ENCODE data around the gene CDH16. TPM values are rescaled to one million over a fixed set of nuclear protein-coding genes. Genes with fewer than 3 reads are reported as not detected.

CDH16 gene
- total RNA-seq, 1 donor from 2014 or later = not detected

- DNase-seq = no peak
These were observed 9.4 kb upstream of the CDH16 start for GRCh38 chr16:66927918-66928649.

GRCh38 chr16:66926961-66927436, 8.3 kb upstream of the CDH16 start:
- no peak for DNase-seq

- no peak for DNase-seq
These were observed 7.7 kb upstream of the CDH16 start for GRCh38 chr16:66926171-66926947.

GRCh38 chr16:66925322-66925840, 6.7 kb upstream of the CDH16 start, which contains the start of gene RRAD:
TSS of gene RRAD (minus strand) at chr16:66925535. CDS start at chr16:66925179, 356 bp downstream.
- no peak for DNase-seq

- no peak for DNase-seq
These were observed 6.0 kb upstream of the CDH16 start for GRCh38 chr16:66924527-66925321.

GRCh38 chr16:66923866-66924265, 5.2 kb upstream of the CDH16 start:
- DNase-seq = no peak

GRCh38 chr16:66923247-66923731, 4.6 kb upstream of the CDH16 start:
- no peak for DNase-seq

- no peak for DNase-seq
These were observed 3.2 kb upstream of the CDH16 start for GRCh38 chr16:66921729-66922450.

- DNase-seq = no peak
These were observed 2.4 kb upstream of the CDH16 start for GRCh38 chr16:66920924-66921680.

GRCh38 chr16:66920299-66920590, 1.6 kb upstream of the CDH16 start:
- no peak for DNase-seq

- no peak for DNase-seq
These were observed 1.0 kb upstream of the CDH16 start for GRCh38 chr16:66919569-66920298.

GRCh38 chr16:66918355-66918754, 330 bp downstream of the CDH16 start:
- no peak for DNase-seq

GRCh38 chr16:66917741-66918140, 944 bp downstream of the CDH16 start:
- no peak for DNase-seq

- DNase-seq = no peak
These were observed 2.2 kb downstream of the CDH16 start for GRCh38 chr16:66916518-66916917.

- DNase-seq = no peak
These were observed 3.6 kb downstream of the CDH16 start for GRCh38 chr16:66915041-66915440.

- DNase-seq = no peak
These were observed 4.1 kb downstream of the CDH16 start for GRCh38 chr16:66914541-66914940.

GRCh38 chr16:66913711-66914110, 5.0 kb downstream of the CDH16 start:
- DNase-seq = no peak

- DNase-seq = no peak
These were observed 5.6 kb downstream of the CDH16 start for GRCh38 chr16:66913081-66913480.

GRCh38 chr16:66911801-66912200, 6.9 kb downstream of the CDH16 start:
- no peak for DNase-seq

- no peak for DNase-seq
These were observed 7.6 kb downstream of the CDH16 start for GRCh38 chr16:66911112-66911511.

Data from occipital lobe (tissue), 2 donors.